DMS153 (cell line): ENCODE results near the gene DPP3.
A peak's percentile ranks its signal among the peaks of the same experiment; 100 is the strongest.

ENCODE experiments used
- DNase-seq: peaks from one replicate; lab custom pipeline; 2025; lab: John Stamatoyannopoulos, UW

The DPP3 gene

GRCh38 chr11:66465373-66466224 is 14.6 kb upstream of the DPP3 start:
- DNase-seq: no peak

DNA sequence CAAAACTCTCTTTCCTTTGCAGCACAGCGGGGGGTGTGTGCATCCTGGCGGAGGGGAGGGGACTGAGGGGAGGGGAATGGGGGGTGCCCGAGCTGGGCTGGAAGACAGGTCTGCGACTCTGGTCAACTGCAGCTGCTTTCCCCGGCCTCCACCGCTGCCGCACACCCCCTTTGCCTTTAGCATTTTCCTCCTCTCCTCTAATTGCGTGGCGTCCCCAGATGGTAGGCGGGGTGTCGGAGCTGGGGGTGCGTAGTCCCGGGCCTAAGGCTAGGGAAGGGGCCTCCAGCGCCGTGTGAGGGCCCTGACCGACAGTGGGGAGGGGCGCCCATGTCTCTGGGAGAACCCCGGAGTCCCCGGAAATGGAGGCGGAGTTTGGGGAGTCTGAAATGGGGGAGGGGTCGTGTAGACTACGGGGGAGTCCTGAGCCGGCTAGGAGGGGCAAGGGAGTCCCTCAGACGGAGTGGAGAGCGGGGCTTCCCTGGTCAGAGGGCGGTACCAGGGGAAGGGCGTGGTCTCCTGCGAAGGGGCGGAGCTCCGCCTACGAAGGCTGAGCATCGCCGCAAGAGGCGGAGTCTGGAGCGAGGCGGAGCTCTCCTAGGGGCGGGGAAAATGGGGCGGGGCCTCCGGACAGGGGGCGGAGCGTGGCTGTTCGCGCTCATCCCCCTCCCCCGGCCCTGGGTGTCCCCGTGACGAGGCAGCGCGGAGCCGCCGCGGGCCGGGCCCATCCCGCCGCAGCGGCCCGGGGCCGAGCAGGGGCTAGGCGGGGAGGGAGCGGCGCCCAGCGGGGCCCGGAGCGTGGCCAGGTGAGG is 13.8 kb upstream of the DPP3 start, which contains the start of gene PELI3:
PELI3 (plus strand) TSS at position 681 of the 809 bp plus-strand sequence. CDS start 1,224 bp downstream, outside the sequence.
- DNase-seq: peak; percentile 67

DNA sequence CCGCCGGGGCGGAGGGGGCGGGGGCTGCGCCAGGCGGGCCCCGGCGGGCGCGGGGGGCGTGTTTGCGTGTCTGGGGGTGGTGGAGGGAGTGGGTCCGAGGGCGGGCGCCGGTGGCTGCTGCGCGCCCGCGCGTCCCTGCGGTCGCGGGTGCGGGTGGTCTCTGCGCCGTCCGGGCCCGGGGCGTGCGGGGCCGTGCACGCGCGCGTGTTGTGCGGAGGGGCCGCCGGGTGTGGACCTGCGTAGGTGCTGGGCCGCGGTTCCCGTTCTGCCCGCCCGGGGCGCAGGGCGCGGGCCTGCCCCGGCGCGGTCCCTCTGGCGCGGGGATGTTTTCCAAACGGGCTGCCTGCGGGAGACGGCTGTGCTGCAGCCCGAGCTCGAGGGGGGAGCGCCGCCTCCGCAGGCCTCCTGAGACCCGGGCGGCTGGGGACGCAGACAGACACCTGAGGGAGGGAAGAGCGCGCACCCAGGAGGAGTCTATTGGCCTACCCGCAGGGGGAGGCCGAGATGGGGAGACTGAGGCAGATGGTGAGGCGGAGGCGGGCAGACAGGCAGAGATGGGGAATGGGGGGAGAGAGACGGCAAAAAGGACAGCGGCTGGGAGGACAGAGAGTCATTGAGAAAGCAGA is 13.1 kb upstream of the DPP3 start:
- DNase-seq: no peak

DNA sequence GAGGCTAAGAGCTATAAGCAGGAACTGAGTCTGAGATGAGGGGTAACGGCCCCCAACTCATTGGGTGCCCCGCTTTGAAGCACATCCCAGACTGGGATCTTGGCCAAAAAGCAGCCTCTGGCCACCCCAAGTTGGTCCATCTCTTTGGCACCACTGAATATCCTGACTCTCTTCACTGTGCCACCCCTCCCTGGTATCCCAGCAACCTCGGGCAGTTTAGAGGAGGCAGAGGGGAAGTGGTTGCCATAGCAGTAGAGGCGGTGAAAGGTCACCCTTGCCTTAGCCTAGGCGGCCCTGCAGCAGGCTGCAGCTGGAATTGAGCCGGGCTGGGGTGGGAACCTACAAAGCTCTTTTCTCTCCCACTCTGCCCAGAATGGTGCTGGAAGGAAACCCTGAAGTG is 12.5 kb upstream of the DPP3 start:
- peak; percentile 29 for DNase-seq

DNA sequence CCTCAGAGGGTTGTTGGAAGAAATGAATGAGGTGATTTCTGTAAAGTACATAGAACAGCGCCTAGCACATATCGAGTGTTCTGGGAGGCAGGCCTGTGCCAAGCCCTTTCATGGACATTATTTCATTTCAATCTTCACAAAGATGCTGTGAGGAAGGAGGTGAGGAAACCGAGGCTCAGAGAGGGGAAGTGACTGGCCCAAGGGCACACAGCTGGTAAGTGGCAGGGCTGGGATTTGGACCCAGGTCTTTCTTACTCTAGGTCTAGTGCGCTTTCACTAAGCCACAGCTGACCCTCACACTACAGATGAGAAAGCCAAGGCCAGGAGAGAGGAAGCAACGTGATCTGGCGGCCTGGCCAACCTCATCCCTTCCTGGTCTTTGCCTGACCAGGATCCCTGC is 11.5 kb upstream of the DPP3 start:
- DNase-seq: no peak

GRCh38 chr11:66469441-66469840 is 10.8 kb upstream of the DPP3 start:
- no peak for DNase-seq

DNA sequence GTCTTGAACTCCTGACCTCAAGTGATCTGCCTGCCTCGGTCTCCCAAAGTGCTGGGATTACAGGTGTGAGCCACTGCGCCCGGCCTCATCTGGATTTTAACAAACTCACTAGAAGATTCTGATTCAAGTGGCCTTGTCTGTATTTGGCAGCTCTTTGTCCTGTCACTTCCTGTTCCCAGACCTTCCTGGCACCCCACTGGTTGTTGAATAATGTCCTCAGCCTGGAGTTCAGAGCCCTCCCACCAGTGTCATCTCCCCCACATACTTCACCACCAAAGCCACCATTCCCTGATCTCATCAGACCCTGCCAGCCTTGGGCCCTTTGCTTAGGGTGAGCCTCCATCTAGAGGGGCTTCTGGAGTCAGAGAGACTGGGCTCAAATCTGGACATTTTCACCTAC is 10.2 kb upstream of the DPP3 start:
- DNase-seq: no peak

DNA sequence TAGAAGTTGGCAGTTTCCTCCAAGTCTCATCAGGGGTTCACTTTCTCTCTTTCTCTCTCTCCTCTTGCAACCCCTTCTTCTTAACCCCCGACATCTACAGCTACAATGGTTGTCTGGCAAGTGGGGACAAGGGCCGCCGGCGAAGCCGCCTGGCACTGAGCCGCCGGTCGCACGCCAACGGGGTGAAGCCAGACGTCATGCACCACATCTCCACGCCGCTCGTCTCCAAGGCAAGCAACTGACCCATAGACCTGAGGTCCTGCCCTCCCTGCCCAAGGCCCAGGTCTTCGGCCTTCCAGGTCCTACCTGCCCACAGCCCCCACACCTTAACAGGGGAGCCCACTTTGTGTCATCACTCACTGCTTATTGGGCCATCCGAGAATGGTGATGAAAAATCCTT is 9.1 kb upstream of the DPP3 start:
- no peak for DNase-seq

GRCh38 chr11:66472054-66472453 is 8.2 kb upstream of the DPP3 start:
- DNase-seq: no peak

GRCh38 chr11:66473167-66473566 is 7.1 kb upstream of the DPP3 start:
- DNase-seq: no peak

- no peak for DNase-seq
Measured at GRCh38 chr11:66473608-66474515, 6.4 kb upstream of the DPP3 start.

GRCh38 chr11:66475349-66476172 is 4.7 kb upstream of the DPP3 start:
- DNase-seq: no peak

- DNase-seq: no peak
Measured at GRCh38 chr11:66476173-66476840, 3.9 kb upstream of the DPP3 start.

GRCh38 chr11:66476841-66477251 is 3.4 kb upstream of the DPP3 start:
- no peak for DNase-seq

GRCh38 chr11:66477263-66478201 is 2.7 kb upstream of the DPP3 start:
- DNase-seq: no peak

- DNase-seq: no peak
Measured at GRCh38 chr11:66478729-66479393, 1.4 kb upstream of the DPP3 start.

DNA sequence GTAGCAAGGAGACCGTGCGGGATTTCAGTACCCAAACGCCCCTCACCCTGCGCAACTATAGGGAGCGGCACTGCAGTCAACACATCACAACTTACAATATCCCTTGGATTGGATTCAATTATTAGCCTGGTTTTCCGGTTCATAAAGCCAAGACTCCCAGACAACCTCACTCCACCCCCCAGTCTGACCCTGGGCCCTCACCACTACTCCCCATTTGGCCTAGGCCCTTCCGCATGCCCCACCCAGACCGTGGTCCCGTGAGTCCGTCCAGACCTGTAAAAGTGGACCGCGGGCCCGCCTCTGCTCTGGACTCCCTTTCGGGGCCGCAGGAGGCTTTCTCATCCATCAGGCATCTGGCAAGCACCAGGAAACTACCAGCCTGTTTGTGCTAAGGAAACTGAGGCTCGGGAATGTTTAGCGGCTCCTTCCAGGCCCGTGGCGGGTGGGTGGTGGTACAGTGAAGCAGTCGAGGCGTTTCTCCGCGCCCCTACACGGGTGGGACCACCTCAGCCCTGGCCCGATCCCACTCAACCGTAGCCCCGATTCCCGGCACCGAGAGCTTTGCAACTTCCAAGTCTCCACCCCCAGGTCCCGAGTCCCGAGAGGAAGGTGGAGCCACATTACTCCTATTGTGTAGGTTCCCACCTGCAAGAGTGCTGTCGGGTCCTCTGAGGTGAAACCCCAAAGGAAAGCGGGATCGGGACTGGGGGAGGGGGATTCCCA is 679 bp upstream of the DPP3 start:
- no peak for DNase-seq
